GM12878 (cell line): ENCODE results near the gene SMAD2.

Experiments
- ESRRA ChIP-seq: IDR thresholded peaks from 2 replicates; pipeline ENCODE4 v1.6.1; 2012; ENCODE audit warnings: mild to moderate bottlenecking, low read length, improper control_type of control experiment
- ETV6 ChIP-seq, 2 experiments: fragments of 450-650 bp in 1 of 2; IDR thresholded peaks in 1 of 2; conservative IDR thresholded peaks in 1 of 2; 2 replicates each; pipeline ENCODE4 v1.6.1; 2014; ENCODE audit warnings: antibody characterized with exemption in 1 of 2, borderline replicate concordance in 1 of 2, low read depth in 1 of 2, mild to moderate bottlenecking in 1 of 2, moderate library complexity in 1 of 2
- YY1 ChIP-seq: IDR thresholded peaks from 2 replicates; pipeline ENCODE4 v1.6.1; 2011; ENCODE audit warnings: low read depth, mild to moderate bottlenecking, low read length
- TF ChIP-seq, protein P1 (sequence below): IDR thresholded peaks from 2 replicates; pipeline ENCODE4 v1.6.1; 2012; ENCODE audit warnings: low read depth, low read length, improper control_type of control experiment

DNA sequence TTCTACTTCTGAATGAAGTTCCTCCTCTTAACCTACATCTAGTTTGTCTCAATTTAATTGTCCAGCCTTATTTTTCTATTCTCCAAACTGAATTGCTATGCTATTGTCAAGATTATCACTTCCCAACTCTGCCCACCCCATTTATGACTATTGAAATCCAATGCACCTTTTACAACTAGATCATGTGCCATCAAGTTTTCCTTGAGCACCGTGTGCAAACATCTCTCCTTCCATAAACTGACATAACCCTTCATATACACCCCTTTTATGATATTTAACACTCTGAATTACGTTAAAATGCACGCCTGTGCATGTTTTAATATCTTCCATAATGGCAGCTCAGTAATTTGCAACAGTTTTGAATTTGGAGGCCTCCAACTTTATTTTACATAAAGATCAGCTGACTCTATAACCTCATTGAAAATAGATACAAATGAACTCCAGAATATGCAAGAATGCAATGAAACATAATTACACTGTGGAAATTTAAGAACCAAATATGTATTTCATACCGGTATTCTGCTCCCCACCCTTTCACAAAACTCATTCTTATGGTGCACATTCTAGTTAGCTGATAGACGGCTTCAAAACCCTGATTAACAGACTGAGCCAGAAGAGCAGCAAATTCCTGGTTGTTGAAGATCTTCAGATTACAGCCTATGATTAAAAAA is 85.5 kb downstream of the SMAD2 start:
- TF ChIP-seq, protein P1, sequence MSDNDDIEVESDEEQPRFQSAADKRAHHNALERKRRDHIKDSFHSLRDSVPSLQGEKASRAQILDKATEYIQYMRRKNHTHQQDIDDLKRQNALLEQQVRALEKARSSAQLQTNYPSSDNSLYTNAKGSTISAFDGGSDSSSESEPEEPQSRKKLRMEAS = no peak
- TF ChIP-seq ETV6 (conservative IDR thresholded peaks at IDR 0.05 in 1 of 2, IDR thresholded peaks at IDR 0.05 in 1 of 2; ENCODE audit: borderline replicate concordance in 1 of 2, low read depth in 1 of 2) (no peak), ESRRA (no peak), YY1 (no peak)
